ENCODE data around the gene GRAMD1B.

GRAMD1B gene

GRCh38 chr11:123478352-123478987, 48.4 kb downstream of the GRAMD1B start:
- DNase-seq: peak; percentile 17

DNA sequence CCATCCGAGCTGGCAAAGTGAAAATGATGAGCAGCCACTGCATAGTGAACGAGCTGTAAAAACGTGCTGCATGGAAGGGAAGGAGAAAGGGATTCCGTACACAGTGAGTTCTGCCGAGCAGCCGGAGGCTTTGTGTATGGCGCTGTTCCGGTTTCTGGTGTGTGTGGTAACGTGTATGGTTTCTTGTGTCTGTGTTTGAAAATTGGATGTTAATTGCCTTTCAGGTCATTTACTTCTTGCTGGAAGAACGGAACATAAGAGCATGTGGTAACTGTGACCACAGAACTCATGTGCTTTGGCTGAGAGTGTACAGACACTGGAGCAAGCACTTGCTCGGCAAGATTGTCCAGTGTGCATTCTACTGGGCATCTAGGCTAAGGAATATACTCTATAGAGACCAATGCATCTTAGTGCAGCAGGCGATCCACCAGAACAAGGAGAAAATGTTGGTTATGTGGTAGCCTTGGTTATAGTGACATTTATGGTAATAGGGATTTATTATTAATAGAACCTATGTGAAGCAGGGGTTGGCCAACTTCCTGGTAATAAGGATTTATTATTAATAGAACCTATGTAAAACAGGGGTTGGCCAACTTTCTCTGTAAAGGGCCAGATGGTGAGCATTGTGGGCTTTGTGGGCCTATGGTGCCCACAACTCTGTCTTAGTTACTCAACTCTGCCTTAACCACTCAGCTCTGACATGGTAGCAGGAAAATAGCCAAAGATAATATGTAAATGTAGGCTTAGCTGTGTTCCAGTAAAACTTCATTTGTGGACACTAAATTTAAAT, 49.2 kb downstream of the GRAMD1B start:
- no peak for DNase-seq

GRCh38 chr11:123480290-123480815, 50.3 kb downstream of the GRAMD1B start:
- no peak for DNase-seq

DNA sequence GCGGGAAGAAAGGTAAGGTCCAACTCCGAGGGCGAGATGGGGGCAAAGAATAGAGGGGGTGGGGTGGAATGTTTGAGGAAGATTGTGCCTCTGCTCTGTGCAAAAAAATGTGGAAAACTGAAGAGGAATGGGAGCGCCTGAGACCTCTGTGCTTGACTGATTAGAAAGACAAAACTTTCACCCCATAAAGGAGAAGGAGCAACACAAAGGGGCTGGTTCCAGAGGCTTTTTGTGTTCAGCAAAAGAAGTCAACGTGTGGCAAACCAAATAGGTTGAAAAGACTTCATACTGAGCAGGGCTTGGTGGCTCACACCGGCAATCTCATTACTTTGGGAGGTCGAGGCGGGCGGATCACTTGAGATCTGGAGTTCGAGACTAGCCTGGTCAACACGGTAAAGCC, 50.8 kb downstream of the GRAMD1B start:
- DNase-seq: no peak

DNA sequence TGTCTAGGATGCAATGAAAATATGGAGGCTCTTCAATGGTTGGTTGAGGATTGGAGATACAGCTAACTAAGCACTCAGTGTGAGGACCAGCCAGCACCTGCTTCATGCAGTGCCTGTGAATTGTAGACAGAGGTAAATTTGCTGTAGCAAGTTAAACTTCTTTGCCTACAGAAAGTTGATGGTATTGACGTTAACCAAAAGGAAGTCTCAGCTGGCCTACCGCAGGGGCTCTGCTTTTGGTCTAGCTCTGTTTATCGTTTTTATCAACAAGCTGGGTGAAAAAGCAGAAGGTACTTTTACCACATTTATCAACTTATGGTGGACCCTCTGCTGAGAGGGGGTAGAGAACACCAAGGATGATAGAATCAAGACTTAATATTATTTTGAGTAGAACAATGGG, 51.6 kb downstream of the GRAMD1B start:
- DNase-seq: no peak

GRCh38 chr11:123482218-123482617, 52.1 kb downstream of the GRAMD1B start:
- DNase-seq: no peak

GRCh38 chr11:123483058-123483457, 53.0 kb downstream of the GRAMD1B start:
- DNase-seq: no peak

DNA sequence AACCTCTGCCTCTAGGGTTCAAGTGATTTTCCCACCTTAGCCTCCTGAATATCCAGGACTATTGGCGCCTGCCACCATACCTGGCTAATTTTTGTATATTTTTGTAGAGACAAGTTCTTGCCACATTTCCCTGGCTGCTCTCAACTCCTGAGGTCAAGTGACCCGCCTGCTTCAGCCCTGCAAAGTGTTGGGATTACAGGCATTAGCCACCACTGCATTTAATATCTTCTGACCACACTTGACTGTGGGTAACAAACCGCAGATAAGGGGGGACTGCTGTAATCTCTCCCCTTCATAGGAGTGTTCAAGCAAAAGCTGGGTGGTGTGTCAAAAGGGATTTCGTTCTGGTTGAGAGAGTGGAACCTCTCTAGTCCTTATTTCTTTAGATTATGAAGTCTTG, 53.4 kb downstream of the GRAMD1B start:
- no peak for DNase-seq

DNA sequence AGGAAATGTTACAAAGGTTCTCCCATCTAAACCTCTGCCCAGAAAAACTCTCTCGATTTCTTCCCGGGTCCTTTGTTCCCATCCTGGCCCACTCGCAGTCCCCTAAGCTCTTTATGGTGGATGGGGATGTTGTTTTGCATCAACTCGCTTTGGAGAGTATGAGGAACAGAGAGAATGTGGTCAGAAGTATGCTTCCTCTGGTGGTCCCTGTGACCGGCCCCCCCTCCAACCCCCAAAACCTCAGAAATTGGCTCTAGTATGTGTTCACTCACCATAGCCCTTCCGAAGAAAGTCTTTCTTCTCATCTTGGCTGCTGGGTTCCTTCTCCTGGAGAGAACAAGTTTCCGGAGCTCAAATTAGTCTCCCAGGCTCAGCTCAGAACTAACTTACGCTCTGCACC, 54.4 kb downstream of the GRAMD1B start:
- no peak for DNase-seq

GRCh38 chr11:123487157-123487744, 57.2 kb downstream of the GRAMD1B start:
- no peak for DNase-seq

DNA sequence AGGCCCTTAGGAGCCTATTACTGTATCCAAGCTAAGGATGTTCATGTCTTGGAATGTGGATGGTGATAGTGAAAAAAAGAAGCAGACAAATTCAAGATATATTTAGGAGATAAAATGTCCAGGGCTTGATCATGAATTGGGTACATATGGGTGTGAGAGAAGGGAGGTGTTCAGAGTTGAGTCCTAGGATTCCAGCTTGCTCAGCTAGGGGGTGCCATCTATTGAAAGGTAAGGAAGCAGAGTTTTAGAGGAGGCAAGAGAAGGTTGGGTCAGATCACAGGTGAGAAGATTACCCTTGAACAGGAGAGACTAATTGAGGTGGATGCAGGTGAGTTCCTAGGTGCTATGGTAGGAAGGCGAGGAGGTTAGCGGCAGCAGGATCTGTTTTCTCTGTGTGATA, 60.5 kb downstream of the GRAMD1B start:
- DNase-seq: no peak

- DNase-seq: no peak
These were observed 61.2 kb downstream of the GRAMD1B start for GRCh38 chr11:123491241-123491640.

GRCh38 chr11:123493349-123494063, 63.4 kb downstream of the GRAMD1B start:
- no peak for DNase-seq

- no peak for DNase-seq
These were observed 64.4 kb downstream of the GRAMD1B start for GRCh38 chr11:123494195-123495050.

- no peak for DNase-seq
These were observed 74.3 kb downstream of the GRAMD1B start for GRCh38 chr11:123504401-123504800.

GRCh38 chr11:123505546-123506299, 75.7 kb downstream of the GRAMD1B start:
- no peak for DNase-seq

DNA sequence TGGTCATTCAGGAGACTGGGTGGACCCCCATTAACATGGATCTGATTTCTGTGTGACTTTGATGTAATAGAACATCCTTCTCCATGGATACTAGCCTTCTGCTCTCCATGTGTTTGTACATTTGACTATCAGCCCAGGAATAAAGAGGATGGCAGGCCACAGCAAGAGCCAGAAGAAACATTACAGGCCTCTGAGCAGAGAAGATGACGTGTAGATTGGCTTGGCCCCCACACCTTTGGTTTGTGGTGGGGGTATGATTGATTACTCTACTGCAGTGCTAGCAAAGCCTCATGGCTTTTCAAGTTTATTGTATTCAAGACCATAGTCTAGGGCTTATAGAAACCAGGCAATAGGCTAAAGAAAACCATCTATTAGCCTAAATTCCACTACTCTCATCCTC, 77.0 kb downstream of the GRAMD1B start:
- DNase-seq: no peak

GRCh38 chr11:123509737-123510578, 79.9 kb downstream of the GRAMD1B start:
- no peak for DNase-seq

DNA sequence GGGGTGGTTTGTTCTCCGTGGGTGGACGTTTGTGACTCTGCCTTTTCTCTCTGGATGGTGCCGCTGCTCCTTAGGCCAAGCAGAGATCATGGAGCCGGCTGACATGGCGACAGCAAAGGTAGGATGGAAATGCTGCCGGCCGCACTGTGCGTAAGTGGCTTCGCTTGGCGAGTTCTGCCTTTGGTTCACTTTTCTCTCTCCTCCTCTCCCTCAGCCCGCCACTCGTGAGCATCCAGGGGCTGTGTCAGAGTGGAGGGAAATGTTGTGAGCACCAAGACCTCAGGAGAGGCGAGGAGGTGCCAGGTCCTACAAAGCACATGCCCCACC, 80.5 kb downstream of the GRAMD1B start:
- no peak for DNase-seq

DNA sequence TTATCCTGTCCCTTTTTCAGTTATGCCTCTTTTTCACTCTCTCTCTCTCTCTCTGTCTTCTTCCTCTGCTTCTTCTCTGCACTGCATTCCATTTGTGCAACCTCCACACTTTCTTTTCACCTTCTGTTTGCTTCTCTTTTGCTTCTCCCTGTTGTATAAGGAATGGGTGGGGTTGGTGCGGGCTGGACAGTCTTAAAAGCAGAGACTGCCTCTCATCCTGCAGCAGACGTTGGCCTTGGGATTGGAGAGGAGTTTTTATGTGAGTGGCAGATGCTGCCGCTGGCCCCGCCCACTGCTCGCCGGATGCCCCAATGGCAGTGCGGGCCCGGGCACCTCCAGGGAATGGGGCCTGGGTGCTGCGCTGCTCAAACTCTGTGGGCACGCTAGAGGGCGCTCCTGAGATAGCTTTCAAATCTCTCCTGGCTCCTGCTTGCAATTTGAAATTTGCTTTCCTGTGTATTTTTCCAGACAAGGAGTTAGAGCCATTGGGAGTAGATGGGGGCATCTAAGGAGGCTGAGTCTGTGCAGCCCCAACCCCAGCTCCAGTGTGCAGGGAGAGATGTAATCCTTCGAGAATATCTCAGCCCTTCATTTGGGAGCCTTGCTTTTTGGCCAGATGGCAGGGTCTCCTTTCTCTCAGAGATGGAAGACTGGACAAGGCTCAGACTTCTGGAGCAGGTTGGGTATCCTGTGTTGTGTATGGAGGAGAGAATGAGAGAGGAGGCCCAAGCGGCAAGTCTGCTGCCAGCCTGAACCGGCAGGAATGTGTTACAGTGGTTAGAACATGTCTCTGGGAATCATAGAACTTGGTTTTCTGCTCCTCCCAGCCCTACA, 81.2 kb downstream of the GRAMD1B start:
- DNase-seq: peak; percentile 57
